Inflammatory macrophage (primary cell): ENCODE results near the gene PRSS12.
"Not testable (repeated sequence)": the region's sequence is repeated elsewhere in the genome, so short reads cannot be mapped to it uniquely, and the experiment has no call there.

ENCODE experiments used
- DNase-seq, 2 donors: peaks; one replicate each; pipeline ENCODE4 v3.0.0-alpha.2; 2020 to 2022

The PRSS12 gene

DNA sequence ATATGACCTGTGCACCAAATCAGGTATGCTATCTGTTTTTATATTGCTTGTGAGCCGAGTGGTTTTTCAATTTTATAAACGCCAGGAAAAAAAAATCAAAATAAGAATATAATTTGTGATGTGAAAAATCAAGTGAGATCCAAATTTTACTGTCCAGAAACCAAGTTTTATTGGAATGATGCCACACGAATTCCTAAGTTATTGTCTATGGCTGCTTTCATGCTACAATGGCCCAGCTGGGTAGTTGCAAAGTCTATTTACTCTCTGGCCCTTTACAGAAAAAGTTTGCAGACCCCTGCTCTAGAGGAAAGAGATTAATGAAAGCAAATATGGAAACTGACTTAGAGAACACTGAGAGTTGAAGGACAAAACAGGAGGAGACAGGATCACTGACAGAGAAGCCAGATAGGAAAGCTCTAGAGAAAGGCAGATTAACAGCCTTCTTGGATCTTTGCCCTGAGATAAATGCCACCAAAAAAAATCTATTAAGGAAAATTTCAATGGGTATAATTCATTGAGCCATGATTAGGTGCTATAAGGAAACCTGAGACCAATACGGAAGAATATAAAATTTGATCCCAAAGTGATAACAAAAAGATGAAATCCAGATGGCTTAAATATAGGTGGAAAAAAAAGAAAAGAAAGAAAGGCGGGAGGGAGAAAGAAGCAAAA is 29.8 kb downstream of the PRSS12 start:
- DNase-seq: no peak

GRCh38 chr4:118318931-118319330 is 33.9 kb downstream of the PRSS12 start:
- no peak for DNase-seq

GRCh38 chr4:118317691-118318090 is 35.1 kb downstream of the PRSS12 start:
- no peak for DNase-seq

DNA sequence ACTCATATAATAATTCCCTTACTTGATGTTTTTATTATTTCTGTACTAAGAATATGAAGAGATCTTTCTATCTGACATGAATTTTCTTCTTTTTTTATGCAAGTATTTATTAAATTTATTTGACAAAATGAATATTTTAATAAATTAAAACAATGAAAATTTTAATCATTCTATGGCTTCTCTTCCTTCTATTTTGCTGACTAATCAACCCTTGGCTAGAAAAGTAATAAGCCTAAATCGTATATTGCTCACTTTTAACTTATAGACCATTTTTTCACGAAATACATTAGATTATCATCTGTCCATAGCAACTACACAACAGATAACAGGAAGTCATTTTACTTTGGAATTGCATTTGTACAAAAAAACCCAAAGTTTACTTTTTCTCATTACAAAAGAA is 38.6 kb downstream of the PRSS12 start:
- no peak for DNase-seq

DNA sequence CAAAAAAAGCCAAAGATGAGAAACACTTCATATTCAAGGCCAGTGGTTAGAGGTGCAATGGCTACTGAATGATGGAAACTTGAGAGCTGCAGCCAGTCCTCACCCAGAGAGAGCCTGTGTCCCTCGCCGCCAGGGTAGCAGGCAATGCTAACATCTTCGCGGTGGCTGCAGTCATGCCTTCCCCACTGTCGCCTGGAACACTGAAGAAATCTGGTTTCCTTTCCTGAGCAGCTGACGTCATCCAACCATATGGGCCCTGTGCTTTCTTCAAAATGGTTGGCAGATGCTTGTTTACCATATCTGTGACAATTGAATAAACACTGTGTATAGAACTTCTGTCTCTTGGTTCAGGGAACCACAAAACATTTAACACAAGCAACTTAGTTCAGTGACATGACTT is 39.7 kb downstream of the PRSS12 start:
- DNase-seq: no peak

DNA sequence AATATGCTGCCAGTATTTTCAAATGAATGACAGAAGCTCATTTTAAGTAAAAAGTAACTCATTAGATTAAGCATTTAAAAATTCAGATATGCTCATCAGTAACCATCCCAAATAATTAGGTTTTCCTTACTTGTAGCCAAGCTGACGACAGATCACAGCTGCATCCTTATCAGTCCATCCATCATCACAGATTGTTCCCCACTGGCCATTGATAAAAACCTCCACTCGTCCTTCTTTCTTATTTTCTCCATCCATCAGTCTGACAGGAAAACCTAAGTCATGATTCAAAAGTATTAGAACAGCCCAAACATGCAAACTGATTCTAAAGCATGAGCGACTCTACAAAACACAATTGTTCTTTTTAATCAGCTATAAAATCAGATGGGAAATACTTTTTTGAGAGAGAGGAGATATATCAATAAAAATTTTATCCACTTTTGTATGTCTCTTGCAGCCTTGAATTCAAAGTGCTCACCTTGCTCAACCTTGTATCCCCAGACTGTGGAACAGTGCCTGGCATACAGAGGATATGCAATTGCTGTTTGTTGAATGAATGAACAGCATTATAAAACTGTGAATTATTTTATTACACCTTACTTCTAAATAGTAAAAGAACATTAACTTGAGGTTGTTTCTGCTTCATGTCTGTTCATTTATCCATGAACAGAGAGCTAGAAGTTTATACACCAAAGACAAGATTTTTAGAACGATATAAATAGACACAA is 44.3 kb downstream of the PRSS12 start:
- no peak for DNase-seq

DNA sequence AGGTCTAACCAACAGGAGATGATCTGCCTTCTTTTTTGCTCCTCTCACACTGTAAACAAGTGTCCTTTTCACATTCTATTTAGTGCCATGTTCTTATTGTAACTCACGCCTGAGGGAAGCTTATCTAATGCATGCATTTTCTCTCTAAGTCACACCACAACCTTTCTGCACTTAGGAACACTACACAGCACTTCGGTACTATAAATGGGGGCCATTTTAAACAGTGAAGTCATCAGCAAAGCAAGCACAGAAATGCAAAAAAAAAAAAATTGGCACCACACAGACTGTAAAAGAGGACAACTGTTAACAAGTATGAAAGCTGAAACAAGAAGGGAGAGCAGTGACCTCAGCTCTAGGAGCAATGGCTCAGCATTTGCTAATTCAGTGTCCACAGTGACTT is 45.2 kb downstream of the PRSS12 start:
- DNase-seq: no peak

DNA sequence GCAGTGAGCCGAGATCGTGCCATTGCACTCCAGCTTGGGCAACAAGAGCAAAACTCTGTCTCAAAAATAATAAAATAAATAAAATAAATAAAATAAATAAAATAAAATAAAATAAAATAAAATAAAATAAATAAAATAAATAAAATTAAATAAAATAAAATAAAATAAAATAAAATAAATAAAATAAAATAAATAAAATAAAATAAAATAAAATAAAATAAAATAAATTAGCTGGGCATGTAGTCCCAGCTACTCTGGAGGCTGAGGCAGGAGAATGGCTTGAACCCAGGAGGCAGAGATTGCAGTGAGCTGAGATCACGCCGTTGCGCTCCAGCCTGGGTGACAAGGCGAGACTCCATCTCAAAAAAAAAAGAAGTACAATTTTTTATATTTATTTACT is 53.2 kb downstream of the PRSS12 start:
- DNase-seq: not testable (repeated sequence)

- DNase-seq: no peak
Observed at GRCh38 chr4:118296729-118297128, 56.1 kb downstream of the PRSS12 start.

DNA sequence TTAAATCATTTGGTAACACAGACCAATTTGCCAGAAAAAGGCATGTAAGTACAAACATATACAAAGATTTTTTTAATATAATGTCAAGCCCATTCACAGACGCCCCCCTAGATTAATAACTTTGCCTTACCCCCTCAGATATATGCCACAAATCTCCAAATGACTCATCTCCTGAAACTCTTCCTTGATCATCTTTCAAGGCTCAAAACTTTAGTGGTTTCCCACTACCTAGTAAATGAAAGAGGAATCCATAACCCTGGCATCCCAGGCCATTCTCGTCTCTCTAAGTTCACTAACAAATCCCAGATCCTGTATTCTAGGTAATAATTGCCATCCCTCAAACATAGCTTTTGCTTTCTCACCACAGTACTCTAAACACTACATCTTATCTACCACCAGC is 61.9 kb downstream of the PRSS12 start:
- no peak for DNase-seq

DNA sequence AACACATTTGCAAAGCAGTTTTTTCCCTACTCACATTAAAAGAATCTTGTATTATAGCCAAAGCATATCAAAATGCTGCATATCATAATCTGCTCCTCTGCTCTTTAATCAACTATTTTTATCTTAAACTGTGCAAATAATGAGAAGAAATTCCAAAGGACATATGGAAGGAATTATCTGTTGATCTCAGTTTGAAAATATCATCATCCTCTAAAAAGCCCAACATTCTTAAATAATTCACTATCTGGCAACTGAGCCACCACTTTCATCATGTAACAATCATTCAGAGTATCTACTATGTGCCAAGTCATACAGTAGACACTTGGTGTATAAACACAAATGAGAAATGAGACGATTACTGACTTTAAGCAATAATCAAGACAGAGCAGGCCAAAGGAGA is 63.0 kb downstream of the PRSS12 start:
- DNase-seq: no peak

DNA sequence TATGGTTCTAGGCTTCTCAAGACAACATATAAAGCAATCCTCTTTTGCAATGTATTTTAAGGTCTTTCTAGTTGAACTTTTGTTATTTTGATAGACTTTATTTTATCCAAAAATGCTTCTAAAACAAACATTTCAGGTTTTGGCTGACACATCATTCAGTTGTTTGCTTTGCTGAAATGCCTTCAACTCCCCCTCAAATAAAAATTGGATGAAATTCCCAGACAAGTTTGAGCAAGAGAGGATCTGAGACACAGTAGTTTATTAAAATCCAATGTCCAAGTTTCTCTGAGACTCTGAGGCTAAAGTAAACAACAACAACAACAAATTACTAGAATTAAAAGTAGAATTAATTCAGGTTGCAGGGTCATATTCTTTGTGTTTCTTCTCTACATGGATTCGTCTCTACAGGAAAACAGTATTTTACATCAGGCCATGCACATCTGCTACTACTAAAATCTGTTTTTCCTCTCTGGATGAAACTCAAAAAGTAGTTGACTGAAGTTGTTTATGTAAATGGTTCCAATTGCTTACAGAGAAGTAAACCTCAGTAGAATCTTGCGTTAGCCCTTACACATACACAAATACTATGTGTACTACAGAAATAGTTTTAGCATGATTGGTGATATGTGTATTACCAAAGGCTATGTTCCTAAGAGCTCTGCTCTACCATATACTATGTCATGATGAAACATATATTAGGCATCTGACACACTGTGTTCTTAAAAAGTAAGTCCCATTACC is 64.9 kb downstream of the PRSS12 start:
- no peak for DNase-seq

DNA sequence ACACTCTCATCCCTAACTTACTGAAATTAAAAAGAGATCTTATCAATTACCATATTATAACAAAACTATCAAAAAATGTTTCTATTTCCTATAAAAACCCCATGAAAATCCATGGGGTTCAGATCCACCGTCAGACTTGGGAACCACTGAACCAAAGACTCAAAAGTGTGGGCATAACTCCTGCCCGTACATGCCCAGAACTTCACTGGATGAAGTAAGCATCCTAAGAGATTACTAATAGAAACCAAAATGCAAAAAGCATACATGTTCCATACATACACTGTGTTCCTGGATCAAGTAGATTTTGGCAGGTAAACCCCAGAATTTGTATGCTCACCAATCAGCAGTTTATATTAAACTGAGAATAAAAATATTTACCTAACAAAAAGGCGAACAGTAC is 66.1 kb downstream of the PRSS12 start:
- DNase-seq: no peak

GRCh38 chr4:118285931-118286330 is 66.9 kb downstream of the PRSS12 start:
- DNase-seq: no peak

GRCh38 chr4:118284169-118284568 is 68.6 kb downstream of the PRSS12 start:
- DNase-seq: peak; percentile 79 to 84

- DNase-seq: peak; percentile 47 to 50
Observed at GRCh38 chr4:118282692-118283091, 70.1 kb downstream of the PRSS12 start.

GRCh38 chr4:118281611-118282442 is 71.0 kb downstream of the PRSS12 start:
- DNase-seq: no peak

GRCh38 chr4:118280501-118281218 is 72.1 kb downstream of the PRSS12 start:
- peak; percentile 18 to 27 for DNase-seq

DNA sequence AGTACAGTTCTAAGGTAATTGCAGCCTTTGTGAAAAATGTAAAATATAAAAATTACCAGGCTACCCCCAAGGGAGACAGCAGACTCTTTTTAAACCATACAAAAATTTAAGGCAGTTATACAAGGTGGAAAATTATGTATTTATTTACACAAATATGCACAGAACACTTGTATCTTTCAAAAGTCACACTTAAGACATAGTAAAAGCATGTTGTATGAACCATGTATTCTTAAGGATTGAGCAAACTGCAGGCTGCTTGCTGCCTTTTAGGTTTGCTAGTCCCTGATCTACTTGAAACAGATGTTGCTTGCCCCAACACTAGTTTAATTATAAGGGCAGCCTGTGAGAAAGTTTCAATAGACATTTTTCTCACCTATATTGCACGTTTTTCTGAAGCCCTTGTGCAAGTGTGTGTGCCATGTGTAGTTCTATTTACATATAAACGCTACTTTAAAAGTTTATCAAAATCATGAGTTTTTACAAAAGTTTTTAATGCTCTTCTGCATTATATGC is 72.8 kb downstream of the PRSS12 start:
- DNase-seq: no peak

GRCh38 chr4:118279328-118279727 is 73.5 kb downstream of the PRSS12 start:
- DNase-seq: no peak

- DNase-seq: peak; percentile 93 to 96
Observed at GRCh38 chr4:118278473-118279274, 74.1 kb downstream of the PRSS12 start.
